HepG2 (cell line): Measurements from ENCODE around the gene ZNF652. TPM values are rescaled to one million over a fixed set of nuclear protein-coding genes. Genes with fewer than 3 reads are reported as not detected.
"Not testable (repeated sequence)": the region's sequence is repeated elsewhere in the genome, so short reads cannot be mapped to it uniquely, and the experiment has no call there.

Source experiments
- ATAC-seq: fragments of 200-7000 bp; cut with Tn5 transposase; 3 replicates; pipeline ENCODE4 v1.9.1; 2020; ENCODE audit warnings: mild to moderate bottlenecking, moderate library complexity
- BruUV-seq: library from RNA; stranded (reverse); fragments of 400-500 nt; replicated peaks from 2 replicates; lab custom pipeline; 2021; lab: Mats Ljungman, UMichigan
- CTCF ChIA-PET: fragments of 300-600 bp; formaldehyde crosslinking; extraction: SDS; loops from one replicate; lab custom pipeline; 2021; ENCODE audit warnings: low total read pairs, inconsistent platforms, low intra/inter-chr PET ratio; lab: Yijun Ruan, JAX
- POLR2A ChIA-PET: fragments of 350-600 bp; sonication (Branson Sonifier 250); formaldehyde crosslinking; loops from one replicate; lab custom pipeline; 2020; ENCODE audit warnings: antibody characterized with exemption, inconsistent platforms; lab: Yijun Ruan, JAX
- DNase-seq: peaks from one replicate; pipeline ENCODE4 v3.0.0-alpha.2; 2015; ENCODE audit warnings: low spot score
- FAIRE-seq: peaks from 3 replicates; lab custom pipeline; 2011; peaks lifted over from hg19 to GRCh38; lab: Jason Lieb, UNC
- H2AFZ ChIP-seq: one replicate; pipeline ENCODE4 v1.6.1; 2011; ENCODE audit warnings: low read length, inconsistent platforms
- H3K27ac ChIP-seq: fragments of 300-600 bp; 3 replicates; pipeline ENCODE4 v1.8.0; 2011; ENCODE audit warnings: mixed run types, mild to moderate bottlenecking, mixed read lengths, low read length, inconsistent platforms; ENCODE audit not compliant: insufficient read depth; ENCODE audit errors: extremely low read length
- H3K27me3 ChIP-seq, 2 experiments: fragments of 200-600 bp in 1 of 2; 2 replicates in 1 of 2; 3 replicates in 1 of 2; pipeline versions ENCODE4 v1.6.0 to v1.8.0; 2011; ENCODE audit warnings: low read length in 2 of 2, mild to moderate bottlenecking in 2 of 2, moderate library complexity in 2 of 2, inconsistent platforms in 1 of 2; ENCODE audit not compliant: insufficient read depth in 2 of 2, control insufficient read depth in 1 of 2
- H3K36me3 ChIP-seq, 2 experiments: fragments of 200-600 bp in 1 of 2; replicated peaks in 1 of 2; 2 replicates in 1 of 2; 3 replicates in 1 of 2; pipeline versions ENCODE4 v1.5.1 to v1.8.0; 2011; ENCODE audit warnings: low read length in 2 of 2, inconsistent platforms in 1 of 2; ENCODE audit not compliant: insufficient read depth in 2 of 2, control insufficient read depth in 1 of 2
- H3K4me1 ChIP-seq: 2 replicates; pipeline ENCODE4 v1.5.1; 2012; ENCODE audit warnings: low read length, inconsistent platforms; ENCODE audit not compliant: insufficient read depth
- H3K4me2 ChIP-seq: 2 replicates; pipeline ENCODE4 v1.6.0; 2011; ENCODE audit warnings: low read depth, low read length, inconsistent platforms
- H3K4me3 ChIP-seq, 3 experiments: fragments of 200-600 bp in 1 of 3; sonication (generic), shearing (Covaris generic) in 1 of 3; replicated peaks in 1 of 3; 2 replicates each; pipeline ENCODE4 v1.5.1; 2011 to 2016; ENCODE audit warnings: low read length in 3 of 3, inconsistent platforms in 2 of 3, low read depth in 2 of 3, mild to moderate bottlenecking in 2 of 3, control low read depth in 1 of 3, mixed read lengths in 1 of 3; ENCODE audit not compliant: insufficient read depth in 1 of 3
- H3K79me2 ChIP-seq: one replicate; pipeline ENCODE4 v1.6.1; 2011; ENCODE audit warnings: low read length, inconsistent platforms; ENCODE audit not compliant: insufficient read depth
- H3K9ac ChIP-seq: 2 replicates; pipeline ENCODE4 v1.6.0; 2011; ENCODE audit warnings: mild to moderate bottlenecking, low read depth, low read length, inconsistent platforms; ENCODE audit not compliant: insufficient read depth
- H3K9me3 ChIP-seq: 2 replicates; pipeline ENCODE4 v1.5.1; 2012; ENCODE audit warnings: mild to moderate bottlenecking, low read length
- H4K20me1 ChIP-seq: 2 replicates; pipeline ENCODE4 v1.6.0; 2011; ENCODE audit warnings: inconsistent platforms, mild to moderate bottlenecking, low read length, moderate library complexity; ENCODE audit not compliant: insufficient read depth
- ETS1 ChIP-seq: sonication (generic); formaldehyde crosslinking; IDR thresholded peaks from 2 replicates; pipeline ENCODE4 v1.4.0; 2020; ENCODE audit warnings: missing genetic modification reagents
- HOXA3 ChIP-seq: sonication (generic); formaldehyde crosslinking; IDR thresholded peaks from 2 replicates; pipeline ENCODE4 v1.5.0; 2020; ENCODE audit warnings: missing genetic modification reagents
- LBX2 ChIP-seq: sonication (generic); formaldehyde crosslinking; IDR thresholded peaks from 2 replicates; pipeline ENCODE4 v1.5.0; 2020; ENCODE audit warnings: missing genetic modification reagents, mild to moderate bottlenecking, borderline replicate concordance
- NFE2 ChIP-seq: sonication (generic); formaldehyde crosslinking; IDR thresholded peaks from 2 replicates; pipeline ENCODE4 v1.4.0; 2020; ENCODE audit warnings: missing genetic modification reagents
- ZFP37 ChIP-seq: sonication (generic); formaldehyde crosslinking; IDR thresholded peaks from 2 replicates; pipeline ENCODE4 v1.4.0; 2020; ENCODE audit warnings: missing genetic modification reagents, borderline replicate concordance
- ZNF235 ChIP-seq: sonication (generic); formaldehyde crosslinking; IDR thresholded peaks from 2 replicates; pipeline ENCODE4 v1.8.1; 2023; ENCODE audit warnings: mild to moderate bottlenecking, missing genetic modification reagents, borderline replicate concordance
- ZNF367 ChIP-seq: sonication (generic); formaldehyde crosslinking; IDR thresholded peaks from 2 replicates; pipeline ENCODE4 v1.4.0; 2020; ENCODE audit warnings: missing genetic modification reagents, borderline replicate concordance
- ZNF414 ChIP-seq: sonication (generic); formaldehyde crosslinking; IDR thresholded peaks from 2 replicates; pipeline ENCODE4 v1.5.0; 2020; ENCODE audit warnings: missing genetic modification reagents
- WGBS: methylation state at CpG from one replicate; pipeline ENCODE4 v1.1.6; 2017; ENCODE audit warnings: low lambda C conversion rate; 5-methylcytosine and 5-hydroxymethylcytosine counted together
- in situ Hi-C: cut with HindIII; loops from 2 replicates; pipeline ENCODE4 v1.10.0; 2017; ENCODE audit warnings: low pct_unique_long_range_greater_than_20kb; ENCODE audit not compliant: extremely low pct_ligation_motif_present
- intact Hi-C: fragments of 100-400 bp; cut with micrococcal nuclease; formaldehyde crosslinking; loops from one replicate; pipeline ENCODE4 v1.10.0; 2022; ENCODE audit not compliant: unreplicated experiment
- polyA plus RNA-seq, 8 experiments: library from polyadenylated mRNA; depleted of rRNA in 3 of 8; stranded (reverse) in 7 of 8; unstranded in 1 of 8; fragments of >200 nt; fragmentation: Illumina TruSeq in 4 of 8; extraction: Trizol in 4 of 8; gene quantifications; 2 replicates each; pipeline versions ENCODE4 v1.2.1 to v1.2.3, GENCODE V29; 2011 to 2016; ENCODE audit warnings: low read depth in 4 of 8, missing spikeins in 1 of 8, mixed read lengths in 1 of 8; ENCODE audit not compliant: insufficient read depth in 1 of 8
- total RNA-seq, 5 experiments: library from RNA; depleted of rRNA; stranded (reverse); fragments of >200 nt; fragmentation: Illumina TruSeq; extraction: Trizol; gene quantifications; 2 replicates each; pipeline ENCODE4 v1.2.3, GENCODE V29; 2016; ENCODE audit warnings: low read depth in 1 of 5

Gene ZNF652
- total and polyA plus RNA-seq, 2 of the 13 experiments (the other 11 are each of a cell fraction or from before 2014, with no cell fraction given) = 16.2 to 30.2 TPM

- TF ChIP-seq ETS1 (CRISPR knock-in tag) (no peak), ZNF235 (CRISPR knock-in tag) (no peak), ZNF414 (no peak), NFE2 (no peak), HOXA3 (CRISPR knock-in tag) (no peak), ZNF367 (no peak), ZFP37 (CRISPR knock-in tag) (no peak), LBX2 (CRISPR knock-in tag) (no peak)
Observed at GRCh38 chr17:49287481-49287880, 74.6 kb downstream of the ZNF652 start (continued).

DNA sequence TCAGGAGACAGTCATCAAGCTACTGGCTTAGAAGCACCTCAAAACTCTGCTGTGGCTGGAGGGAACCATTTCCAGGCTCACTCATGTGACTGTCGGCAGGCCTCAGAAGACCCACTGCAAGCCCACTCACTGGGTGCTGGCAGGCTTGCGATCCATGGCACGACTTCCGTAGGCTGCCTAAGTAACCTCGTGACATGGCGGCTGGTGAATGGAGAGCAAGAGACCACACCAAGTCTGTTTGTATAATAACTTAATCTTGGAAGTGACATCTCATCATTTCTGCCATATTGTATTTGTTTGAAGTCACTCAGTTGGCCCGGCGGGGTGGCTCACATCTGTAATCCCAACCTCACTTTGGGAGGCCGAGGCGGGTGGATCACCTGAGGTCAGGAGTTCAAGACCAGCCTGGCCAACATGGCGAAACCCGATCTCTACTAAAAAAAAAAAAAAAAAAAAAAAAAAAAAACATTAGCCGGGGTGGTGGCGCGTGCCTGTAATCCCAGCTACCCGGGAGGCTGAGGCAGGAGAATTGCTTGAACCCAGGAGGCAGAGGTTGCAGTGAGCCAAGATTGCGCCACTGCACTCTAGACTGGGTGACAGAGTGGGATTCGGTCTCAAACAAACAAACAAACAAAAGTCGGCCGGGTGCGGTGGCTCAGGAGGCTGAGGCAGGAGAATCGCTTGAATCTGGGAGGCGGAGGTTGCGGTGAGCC is 75.6 kb downstream of the ZNF652 start:
- H3K9ac ChIP-seq, H2AFZ ChIP-seq, H3K9me3 ChIP-seq, H3K27ac ChIP-seq, H3K4me2 ChIP-seq, CTCF ChIA-PET, H3K4me3 ChIP-seq, POLR2A ChIA-PET, H4K20me1 ChIP-seq, BruUV-seq, in situ Hi-C loops, FAIRE-seq, intact Hi-C loops, DNase-seq, H3K79me2 ChIP-seq, H3K36me3 ChIP-seq, H3K27me3 ChIP-seq, ATAC-seq: not testable (repeated sequence)
- H3K4me1 ChIP-seq = peaks cover 26% of the 10 kb centered on the region
- WGBS = 89% methylated on average over 24 of the region's 24 CpGs
